Glutamatergic neuron (in vitro differentiated cells): ENCODE data around the gene RHCG. TPM values are rescaled to one million over a fixed set of nuclear protein-coding genes. Genes with fewer than 3 reads are reported as not detected.

ENCODE experiments used
- DNase-seq: peaks from one replicate; pipeline ENCODE4 v3.0.0; 2022
- H3K27ac Mint-ChIP-seq: one replicate; pipeline ENCODE4 v1.8.0; 2020; ENCODE audit warnings: mild to moderate bottlenecking, mixed read lengths, inconsistent platforms; ENCODE audit not compliant: unreplicated experiment
- H3K27me3 Mint-ChIP-seq: one replicate; pipeline ENCODE4 v1.8.0; 2020; ENCODE audit warnings: mild to moderate bottlenecking, moderate library complexity, mixed read lengths, inconsistent platforms; ENCODE audit not compliant: unreplicated experiment
- H3K36me3 Mint-ChIP-seq: one replicate; pipeline ENCODE4 v1.8.0; 2020; ENCODE audit warnings: mild to moderate bottlenecking, mixed read lengths, inconsistent platforms; ENCODE audit not compliant: unreplicated experiment
- H3K4me1 Mint-ChIP-seq: one replicate; pipeline ENCODE4 v1.8.0; 2020; ENCODE audit warnings: mild to moderate bottlenecking, low read depth, mixed read lengths, inconsistent platforms; ENCODE audit not compliant: unreplicated experiment
- H3K4me3 Mint-ChIP-seq: one replicate; pipeline ENCODE4 v1.8.0; 2020; ENCODE audit warnings: mild to moderate bottlenecking, mixed read lengths, inconsistent platforms; ENCODE audit not compliant: unreplicated experiment
- H3K9me3 Mint-ChIP-seq: one replicate; pipeline ENCODE4 v1.8.0; 2020; ENCODE audit warnings: mild to moderate bottlenecking, moderate library complexity, mixed read lengths, inconsistent platforms; ENCODE audit not compliant: unreplicated experiment
- total RNA-seq: library from RNA; stranded (reverse); fragmentation: NEBNext Ultra II Directional; extraction: Animal tissue kit (Norgen Biotek cat#: 25700); gene quantifications from one replicate; pipeline ENCODE4 v1.2.1, GENCODE V29; 2021; ENCODE audit not compliant: unreplicated experiment
- TF ChIP-seq, protein P1 (sequence below): fragments of 200-600 bp; sonication (generic); IDR thresholded peaks from one replicate; pipeline ENCODE4 v1.5.0; 2021; ENCODE audit not compliant: partially characterized antibody, unreplicated experiment

The RHCG gene
- total RNA-seq, 1 donor from 2014 or later = not detected

DNA sequence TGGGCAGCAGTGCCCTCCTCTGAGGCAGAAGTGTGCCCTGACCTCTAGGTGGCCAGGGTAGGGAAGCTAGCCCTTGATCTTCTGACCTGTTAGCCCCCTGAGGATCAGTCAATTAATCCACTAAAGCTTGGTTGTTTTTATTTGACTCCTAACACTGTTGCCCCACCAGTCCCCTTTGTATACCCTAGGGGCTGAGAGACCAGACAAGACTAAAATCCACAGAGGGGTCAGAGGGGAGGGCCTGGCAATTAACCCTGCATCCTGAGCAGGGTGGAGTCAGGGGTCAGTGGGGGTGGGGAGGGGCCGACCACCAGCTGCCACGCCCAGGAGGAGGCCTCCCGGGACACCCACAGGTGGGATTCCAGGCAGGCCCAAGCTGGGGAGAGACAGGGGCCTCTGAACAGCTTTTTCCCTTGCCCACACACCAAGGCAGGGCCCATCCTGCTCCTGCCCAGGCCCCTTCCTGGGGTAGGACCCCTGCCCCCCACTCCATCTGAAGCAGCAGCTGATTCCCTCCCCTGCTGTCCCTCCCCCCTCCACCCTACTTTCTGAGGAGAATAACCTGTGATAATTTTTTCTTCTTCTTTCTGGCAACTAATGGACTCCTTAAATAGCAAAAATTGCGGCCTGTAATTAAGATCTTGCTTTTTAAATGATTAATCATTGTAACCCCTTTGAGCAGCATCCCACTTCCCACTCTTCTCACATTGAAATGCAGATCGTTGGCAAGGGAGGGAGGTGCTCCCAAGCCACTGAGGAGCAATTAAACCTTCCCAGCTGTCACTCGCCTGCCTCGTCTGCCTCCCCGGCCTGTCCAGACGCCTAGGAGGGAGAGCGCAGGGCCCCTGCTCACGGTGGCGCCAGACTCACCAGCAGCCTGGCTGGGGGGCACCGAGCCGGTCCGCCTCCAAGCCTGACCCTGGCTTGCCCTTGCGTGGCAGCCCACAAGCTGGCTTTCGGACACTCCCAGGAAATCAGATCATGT, 51.9 kb downstream of the RHCG start:
- Mint-ChIP-seq H3K9me3 (peaks cover 8% of the 10 kb centered on the region), H3K4me3 (peak overlapping the region; percentile 75), H3K27me3 (peaks cover 4% of the 10 kb centered on the region), H3K4me1 (peaks cover 30% of the 10 kb centered on the region), H3K27ac (no peak overlapping the region), H3K36me3 (no peaks in the 10 kb centered on the region)
- DNase-seq = peak; percentile 66
- TF ChIP-seq, protein P1, sequence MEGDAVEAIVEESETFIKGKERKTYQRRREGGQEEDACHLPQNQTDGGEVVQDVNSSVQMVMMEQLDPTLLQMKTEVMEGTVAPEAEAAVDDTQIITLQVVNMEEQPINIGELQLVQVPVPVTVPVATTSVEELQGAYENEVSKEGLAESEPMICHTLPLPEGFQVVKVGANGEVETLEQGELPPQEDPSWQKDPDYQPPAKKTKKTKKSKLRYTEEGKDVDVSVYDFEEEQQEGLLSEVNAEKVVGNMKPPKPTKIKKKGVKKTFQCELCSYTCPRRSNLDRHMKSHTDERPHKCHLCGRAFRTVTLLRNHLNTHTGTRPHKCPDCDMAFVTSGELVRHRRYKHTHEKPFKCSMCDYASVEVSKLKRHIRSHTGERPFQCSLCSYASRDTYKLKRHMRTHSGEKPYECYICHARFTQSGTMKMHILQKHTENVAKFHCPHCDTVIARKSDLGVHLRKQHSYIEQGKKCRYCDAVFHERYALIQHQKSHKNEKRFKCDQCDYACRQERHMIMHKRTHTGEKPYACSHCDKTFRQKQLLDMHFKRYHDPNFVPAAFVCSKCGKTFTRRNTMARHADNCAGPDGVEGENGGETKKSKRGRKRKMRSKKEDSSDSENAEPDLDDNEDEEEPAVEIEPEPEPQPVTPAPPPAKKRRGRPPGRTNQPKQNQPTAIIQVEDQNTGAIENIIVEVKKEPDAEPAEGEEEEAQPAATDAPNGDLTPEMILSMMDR = peak; percentile 13

DNA sequence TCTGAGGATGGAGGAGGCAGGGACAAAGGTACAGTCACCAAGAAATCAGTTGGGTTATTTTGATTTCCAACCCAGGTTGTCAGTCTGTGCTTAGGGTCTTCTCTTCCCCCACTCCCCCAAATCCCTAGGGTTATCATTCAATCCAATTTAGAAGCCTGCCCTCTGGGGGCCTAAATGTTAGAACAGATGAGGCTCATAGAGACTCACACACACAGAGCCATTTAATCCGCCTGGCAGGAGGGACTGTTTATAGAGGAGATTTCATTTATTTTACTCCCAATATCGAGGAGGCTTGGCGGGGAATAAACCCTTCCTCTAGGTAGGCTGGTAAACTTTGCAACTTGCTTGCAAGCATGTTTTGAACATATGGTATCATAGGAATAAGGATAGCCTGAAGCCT, 52.8 kb downstream of the RHCG start:
- TF ChIP-seq, protein P1 = no peak
- Mint-ChIP-seq H3K4me3 (no peak overlapping the region), H3K27me3 (peaks cover 7% of the 10 kb centered on the region), H3K4me1 (peaks cover 30% of the 10 kb centered on the region), H3K36me3 (no peaks in the 10 kb centered on the region), H3K9me3 (peaks cover 10% of the 10 kb centered on the region), H3K27ac (no peak overlapping the region)
- DNase-seq = no peak

DNA sequence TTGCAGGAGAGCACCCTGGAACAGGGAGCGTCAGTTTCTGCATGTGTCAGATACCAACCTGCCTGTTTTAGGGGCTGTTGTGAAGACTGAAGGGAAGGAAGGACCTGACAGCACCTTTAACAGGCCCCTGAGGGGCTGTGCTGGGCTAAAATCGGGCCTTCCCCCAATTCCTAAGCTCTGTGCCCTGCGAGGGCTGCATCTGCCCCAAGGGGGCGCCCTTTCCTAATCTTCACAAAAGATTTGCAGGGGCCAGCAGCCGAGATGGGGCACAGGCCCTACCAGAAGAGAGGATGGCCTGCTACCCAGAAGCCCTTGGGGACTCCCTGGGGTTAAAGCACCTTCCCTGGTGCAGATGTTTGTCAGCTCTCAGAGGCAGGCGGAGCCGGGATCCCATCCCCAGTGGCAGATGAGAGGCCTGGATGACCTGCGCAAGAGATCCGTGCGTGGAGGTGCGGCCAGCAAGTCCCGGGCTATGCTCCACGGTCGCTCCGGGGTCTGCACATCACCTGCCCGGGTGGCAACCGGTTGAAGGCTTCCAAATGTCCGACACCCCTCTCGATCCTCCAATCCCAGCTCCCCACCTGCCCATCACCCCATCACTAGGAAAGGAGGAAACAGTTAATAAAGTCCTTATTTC, 53.6 kb downstream of the RHCG start:
- TF ChIP-seq, protein P1 = peak; percentile 91
- DNase-seq = peak; percentile 84
- Mint-ChIP-seq H3K36me3 (no peaks in the 10 kb centered on the region), H3K4me1 (peaks cover 30% of the 10 kb centered on the region), H3K27ac (no peak overlapping the region), H3K4me3 (no peak overlapping the region), H3K9me3 (peaks cover 12% of the 10 kb centered on the region), H3K27me3 (peaks cover 9% of the 10 kb centered on the region)

DNA sequence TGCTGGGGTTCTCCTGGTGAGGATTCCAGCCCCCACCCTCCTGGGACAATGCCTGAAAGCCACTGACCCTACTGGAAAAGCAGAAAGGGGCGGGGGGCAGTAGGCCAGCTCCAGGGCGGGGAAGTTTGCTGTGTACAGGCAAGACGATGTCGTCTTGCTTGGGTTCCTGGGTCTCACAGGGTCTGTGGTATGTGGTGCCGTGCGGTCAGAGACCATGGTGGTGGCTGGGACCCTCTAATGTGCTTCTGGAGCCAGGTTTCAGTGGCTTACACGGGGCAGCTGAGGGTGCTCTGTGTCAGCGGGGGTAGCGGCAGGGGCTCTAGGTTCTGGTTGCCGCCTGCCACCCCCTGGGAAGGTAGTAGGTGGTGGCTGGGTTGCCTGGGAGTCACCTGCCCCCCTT, 54.2 kb downstream of the RHCG start:
- peaks cover 30% of the 10 kb centered on the region for H3K4me1 Mint-ChIP-seq
- H3K4me3 Mint-ChIP-seq = no peak overlapping the region
- peaks cover 10% of the 10 kb centered on the region for H3K27me3 Mint-ChIP-seq
- TF ChIP-seq, protein P1 = no peak
- H3K27ac Mint-ChIP-seq = no peak overlapping the region
- peaks cover 10% of the 10 kb centered on the region for H3K9me3 Mint-ChIP-seq
- no peak for DNase-seq
- H3K36me3 Mint-ChIP-seq = no peaks in the 10 kb centered on the region
